Adrenal gland (tissue), 5 donors: ENCODE data around the gene APIP.

ENCODE experiments used
- CTCF ChIP-seq, 6 experiments: fragments of 450-650 bp in 4 of 6; fragments of 200-600 bp in 2 of 6; sonication (generic) in 1 of 6; IDR thresholded peaks; 1 replicate in 5 of 6; 2 replicates in 1 of 6; pipeline versions ENCODE4 v1.5.1 to v1.8.0; 2016 to 2021; ENCODE audit warnings: antibody characterized with exemption in 6 of 6, mild to moderate bottlenecking in 2 of 6, moderate library complexity in 1 of 6
- POLR2A ChIP-seq, 2 donors: fragments of 450-650 bp; IDR thresholded peaks; one replicate each; pipeline ENCODE4 v1.6.1; 2017; ENCODE audit warnings: antibody characterized with exemption in 2 of 2, mild to moderate bottlenecking in 2 of 2, moderate library complexity in 1 of 2
- donor health status: DM: no; HTN: no; CAD: no.

- TF ChIP-seq POLR2A (IDR thresholded peaks at IDR 0.05), result no peak
- TF ChIP-seq CTCF (IDR thresholded peaks at IDR 0.05), result no peak
Measured at GRCh38 chr11:34905666-34906065, 10.5 kb downstream of the APIP start.
